Sigmoid colon (tissue), 7 donors: Measurements from ENCODE around the gene HNRNPH1. TPM values are rescaled to one million over a fixed set of nuclear protein-coding genes. Genes with fewer than 3 reads are reported as not detected.

Experiments used
- DNase-seq: peaks from one replicate; pipeline ENCODE4 v3.0.0-alpha.2; 2019
- H3K27ac ChIP-seq, 4 donors: fragments of 200-600 bp; sonication (generic); one replicate each; pipeline ENCODE4 v1.5.1; 2016 to 2019; ENCODE audit warnings: mild to moderate bottlenecking in 1 of 4
- H3K27me3 ChIP-seq, 3 donors: fragments of 200-600 bp; sonication (generic); one replicate each; pipeline ENCODE4 v1.5.1; 2019; ENCODE audit warnings: mild to moderate bottlenecking in 1 of 3
- H3K36me3 ChIP-seq, 4 donors: fragments of 200-600 bp; sonication (generic); one replicate each; pipeline ENCODE4 v1.5.1; 2016 to 2019
- H3K4me1 ChIP-seq, 4 donors: fragments of 200-600 bp; sonication (generic); one replicate each; pipeline ENCODE4 v1.5.1; 2017 to 2019
- H3K4me3 ChIP-seq, 4 donors: fragments of 200-600 bp; sonication (generic); one replicate each; pipeline ENCODE4 v1.5.1; 2017 to 2019; ENCODE audit warnings: mild to moderate bottlenecking in 2 of 4, moderate library complexity in 1 of 4
- H3K9me3 ChIP-seq, 4 donors: fragments of 200-600 bp in 3 of 4; sonication (generic) in 3 of 4; one replicate each; pipeline versions ENCODE4 v1.5.1 to v1.6.1; 2013 to 2019
- EP300 ChIP-seq, 4 donors: sonication (generic); formaldehyde crosslinking; IDR thresholded peaks; one replicate each; pipeline ENCODE4 v1.6.1; 2017; ENCODE audit warnings: antibody characterized with exemption in 4 of 4
- POLR2A ChIP-seq, 2 donors: fragments of 450-650 bp; IDR thresholded peaks; one replicate each; pipeline ENCODE4 v1.6.1; 2016; ENCODE audit warnings: antibody characterized with exemption in 2 of 2, mild to moderate bottlenecking in 2 of 2, moderate library complexity in 2 of 2
- POLR2AphosphoS5 ChIP-seq, 4 donors: sonication (generic); formaldehyde crosslinking; IDR thresholded peaks; one replicate each; pipeline ENCODE4 v1.6.1; 2017; ENCODE audit warnings: antibody characterized with exemption in 4 of 4
- WGBS, 2 donors: extraction: QIAGEN DNeasy Blood & Tissue Kit; methylation state at CpG; one replicate each; pipeline ENCODE4 v1.1.7; 2013; 5-methylcytosine and 5-hydroxymethylcytosine counted together
- intact Hi-C: fragments of 100-400 bp; cut with DNase I; formaldehyde crosslinking; loops from one replicate; pipeline ENCODE4 v1.15.1; 2023
- polyA plus RNA-seq, 3 donors: library from polyadenylated mRNA; stranded (reverse); fragments of 200-250 nt; gene quantifications; one replicate each; pipeline ENCODE4 v1.2.3, GENCODE V29; 2013
- total RNA-seq, 4 donors: library from RNA; depleted of rRNA; stranded (reverse); fragments of >200 nt; gene quantifications; one replicate each; pipeline ENCODE4 v1.1.0, GENCODE V29; 2016
- TF ChIP-seq, protein P1 (sequence below), 4 experiments: fragments of 450-650 bp in 3 of 4; fragments of 200-600 bp in 1 of 4; IDR thresholded peaks; one replicate each; pipeline ENCODE4 v1.5.1; 2016 to 2019; ENCODE audit warnings: antibody characterized with exemption in 4 of 4, mild to moderate bottlenecking in 3 of 4, moderate library complexity in 2 of 4
- donor health status: healthy with polysubstance abuse.
- donor health status: Bipolar disorder and iron deficiency.
- donor health status: healthy.

The HNRNPH1 gene
- total and polyA plus RNA-seq, 7 donors: 63.8 to 495 (median 264) TPM

- Histone ChIP-seq H3K9me3 (no peaks in the 10 kb centered on the region), H3K36me3 (peaks cover 44 to 98% (median 76%) of the 10 kb centered on the region in 4 donors), H3K4me1 (peaks cover 0 to 83% (median 80%) of the 10 kb centered on the region in 4 donors), H3K27me3 (no peaks in the 10 kb centered on the region), H3K4me3 (no peak overlapping the region), H3K27ac (peak overlapping the region in 1 of 4 donors; percentile 33)
- TF ChIP-seq, protein P1, sequence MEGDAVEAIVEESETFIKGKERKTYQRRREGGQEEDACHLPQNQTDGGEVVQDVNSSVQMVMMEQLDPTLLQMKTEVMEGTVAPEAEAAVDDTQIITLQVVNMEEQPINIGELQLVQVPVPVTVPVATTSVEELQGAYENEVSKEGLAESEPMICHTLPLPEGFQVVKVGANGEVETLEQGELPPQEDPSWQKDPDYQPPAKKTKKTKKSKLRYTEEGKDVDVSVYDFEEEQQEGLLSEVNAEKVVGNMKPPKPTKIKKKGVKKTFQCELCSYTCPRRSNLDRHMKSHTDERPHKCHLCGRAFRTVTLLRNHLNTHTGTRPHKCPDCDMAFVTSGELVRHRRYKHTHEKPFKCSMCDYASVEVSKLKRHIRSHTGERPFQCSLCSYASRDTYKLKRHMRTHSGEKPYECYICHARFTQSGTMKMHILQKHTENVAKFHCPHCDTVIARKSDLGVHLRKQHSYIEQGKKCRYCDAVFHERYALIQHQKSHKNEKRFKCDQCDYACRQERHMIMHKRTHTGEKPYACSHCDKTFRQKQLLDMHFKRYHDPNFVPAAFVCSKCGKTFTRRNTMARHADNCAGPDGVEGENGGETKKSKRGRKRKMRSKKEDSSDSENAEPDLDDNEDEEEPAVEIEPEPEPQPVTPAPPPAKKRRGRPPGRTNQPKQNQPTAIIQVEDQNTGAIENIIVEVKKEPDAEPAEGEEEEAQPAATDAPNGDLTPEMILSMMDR (IDR thresholded peaks at IDR 0.05): no peak
- TF ChIP-seq POLR2A (IDR thresholded peaks at IDR 0.05): no peak
- no peak for TF ChIP-seq POLR2AphosphoS5 (IDR thresholded peaks at IDR 0.05)
- TF ChIP-seq EP300 (IDR thresholded peaks at IDR 0.05): no peak
- DNase-seq: no peak
- intact Hi-C loops: no loop called here
- WGBS, 2 donors: 53 to 67% methylated on average over 2 of the region's 2 CpGs
Observed at GRCh38 chr5:179615203-179615602, 8.3 kb downstream of the HNRNPH1 start.

DNA sequence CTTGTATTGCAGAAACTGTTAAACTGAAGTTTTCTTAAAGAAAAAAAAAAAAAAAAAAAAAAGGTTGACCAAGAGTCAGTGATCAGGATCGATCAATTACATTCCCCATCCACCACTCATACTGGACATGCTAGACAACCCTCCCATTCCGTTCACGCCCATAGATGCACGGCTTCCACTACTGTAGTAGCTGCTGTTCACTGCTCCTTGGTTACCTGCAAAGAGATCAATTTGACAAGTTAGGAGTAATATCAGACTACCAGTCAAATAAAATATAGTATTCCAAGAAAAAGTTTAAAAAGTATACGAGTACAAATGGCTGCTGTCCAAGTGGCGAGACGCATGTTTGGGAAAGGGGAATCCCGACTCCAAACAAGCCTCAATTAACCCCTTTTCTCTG lies 8.7 kb downstream of the HNRNPH1 start:
- WGBS, 2 donors: 63 to 71% methylated on average over 8 of the region's 8 CpGs
- Histone ChIP-seq H3K36me3 (peaks cover 41 to 98% (median 75%) of the 10 kb centered on the region in 4 donors), H3K27ac (peak overlapping the region in 1 of 4 donors; percentile 33), H3K4me1 (peaks cover 0 to 83% (median 78%) of the 10 kb centered on the region in 4 donors), H3K4me3 (no peak overlapping the region), H3K9me3 (no peaks in the 10 kb centered on the region), H3K27me3 (no peaks in the 10 kb centered on the region)
- peak; percentile 24 for DNase-seq
- intact Hi-C loops: no loop called here
- TF ChIP-seq, protein P1 (IDR thresholded peaks at IDR 0.05): no peak

DNA sequence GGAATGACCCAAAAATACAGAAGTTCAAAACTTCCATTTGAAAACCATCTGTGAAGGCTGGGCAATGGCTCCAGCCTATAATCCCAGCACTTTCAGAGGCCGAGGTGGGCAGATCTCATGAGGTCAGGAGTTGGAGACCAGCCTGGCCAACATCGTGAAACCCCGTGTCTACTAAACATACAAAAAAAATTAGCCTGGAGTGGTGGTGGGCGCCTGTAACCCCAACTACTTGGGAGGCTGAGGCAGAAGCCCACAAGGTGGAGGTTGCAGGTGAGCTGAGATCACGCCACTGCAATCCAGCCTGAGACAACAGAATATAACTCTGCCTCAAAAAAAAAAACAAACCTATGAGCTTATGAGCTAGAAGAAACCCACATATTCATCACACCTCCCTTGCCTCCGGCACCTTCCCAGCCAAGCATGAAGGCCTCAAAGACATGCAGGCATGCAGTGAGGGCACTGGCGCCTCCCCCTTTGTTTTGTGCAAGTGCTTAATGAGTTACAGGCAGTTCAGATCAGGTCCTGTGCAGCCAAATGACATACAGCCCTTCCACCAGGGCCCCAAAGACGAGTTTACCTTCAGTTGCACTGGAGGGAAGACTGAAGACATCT lies 9.9 kb downstream of the HNRNPH1 start:
- Histone ChIP-seq H3K27me3 (no peaks in the 10 kb centered on the region), H3K36me3 (peaks cover 43 to 98% (median 75%) of the 10 kb centered on the region in 4 donors), H3K27ac (peak overlapping the region in 1 of 4 donors; percentile 13), H3K9me3 (no peaks in the 10 kb centered on the region), H3K4me3 (no peak overlapping the region), H3K4me1 (peaks cover 0 to 78% (median 66%) of the 10 kb centered on the region in 4 donors)
- TF ChIP-seq EP300 (IDR thresholded peaks at IDR 0.05) (no peak), POLR2AphosphoS5 (IDR thresholded peaks at IDR 0.05) (no peak), POLR2A (IDR thresholded peaks at IDR 0.05) (no peak)
- TF ChIP-seq, protein P1 (IDR thresholded peaks at IDR 0.05): no peak
- peak; percentile 54 for DNase-seq
- 83 to 88% methylated on average over 8 of the region's 8 CpGs for WGBS, 2 donors
- intact Hi-C loops: no loop called here

DNA sequence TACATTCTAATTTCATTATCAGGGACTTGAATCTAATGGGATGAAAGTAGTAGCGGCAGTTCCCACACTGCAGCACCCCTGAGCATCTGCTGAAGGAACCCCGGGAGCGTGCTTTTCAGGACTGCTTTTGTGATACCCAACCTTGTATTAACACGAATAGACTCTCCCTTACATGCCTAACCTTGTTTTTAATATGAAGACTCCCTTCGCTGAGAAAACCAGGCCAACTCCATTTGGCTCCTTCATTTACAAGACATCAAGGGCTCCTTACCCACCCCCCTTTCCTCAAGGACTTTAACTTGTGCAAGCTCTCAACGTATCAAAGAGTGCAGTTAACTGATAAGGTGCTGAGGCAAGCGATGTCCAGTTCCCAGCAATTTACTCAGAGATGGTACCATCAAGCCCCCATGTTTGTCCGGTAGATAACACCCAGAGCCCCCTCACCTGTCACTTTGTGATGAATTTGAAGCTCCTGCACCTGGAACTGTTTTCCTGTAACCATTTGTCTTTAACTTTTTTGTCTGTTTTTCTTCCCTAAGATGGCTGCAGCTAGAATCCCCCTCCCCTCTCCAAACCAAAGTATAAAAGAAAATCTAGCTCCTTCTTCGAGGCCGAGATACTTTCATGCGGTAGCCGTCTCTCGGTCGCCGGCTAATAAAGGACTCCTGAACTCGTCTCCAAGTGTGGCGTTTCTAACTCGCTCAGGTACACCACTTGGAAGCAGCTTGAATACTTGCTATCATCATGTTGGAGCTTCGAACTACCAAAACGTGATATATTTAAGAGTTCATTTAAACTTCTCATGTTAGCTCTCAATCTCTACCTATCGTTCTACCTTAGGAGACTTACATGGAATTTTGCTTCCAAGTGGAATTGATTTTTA lies 10.7 kb downstream of the HNRNPH1 start:
- H3K27ac ChIP-seq: peak overlapping the region in 1 of 4 donors; percentile 13
- intact Hi-C loops: no loop called here
- H3K27me3 ChIP-seq: no peaks in the 10 kb centered on the region
- TF ChIP-seq POLR2AphosphoS5 (IDR thresholded peaks at IDR 0.05): peak in 1 of 4 donors; percentile 21
- TF ChIP-seq EP300 (IDR thresholded peaks at IDR 0.05): no peak
- TF ChIP-seq, protein P1 (IDR thresholded peaks at IDR 0.05): no peak
- no peak for TF ChIP-seq POLR2A (IDR thresholded peaks at IDR 0.05)
- no peaks in the 10 kb centered on the region for H3K9me3 ChIP-seq
- peaks cover 46 to 98% (median 69%) of the 10 kb centered on the region in 4 donors for H3K36me3 ChIP-seq
- WGBS, 2 donors: 90% methylated on average over 21 of the region's 21 CpGs
- peaks cover 0 to 78% (median 66%) of the 10 kb centered on the region in 4 donors for H3K4me1 ChIP-seq
- DNase-seq: peak; percentile 56
- no peak overlapping the region for H3K4me3 ChIP-seq
